ENCODE data around the gene CEP89.
"Not testable (repeated sequence)": the region's sequence is repeated elsewhere in the genome, so short reads cannot be mapped to it uniquely, and the experiment has no call there.

CEP89 gene

DNA sequence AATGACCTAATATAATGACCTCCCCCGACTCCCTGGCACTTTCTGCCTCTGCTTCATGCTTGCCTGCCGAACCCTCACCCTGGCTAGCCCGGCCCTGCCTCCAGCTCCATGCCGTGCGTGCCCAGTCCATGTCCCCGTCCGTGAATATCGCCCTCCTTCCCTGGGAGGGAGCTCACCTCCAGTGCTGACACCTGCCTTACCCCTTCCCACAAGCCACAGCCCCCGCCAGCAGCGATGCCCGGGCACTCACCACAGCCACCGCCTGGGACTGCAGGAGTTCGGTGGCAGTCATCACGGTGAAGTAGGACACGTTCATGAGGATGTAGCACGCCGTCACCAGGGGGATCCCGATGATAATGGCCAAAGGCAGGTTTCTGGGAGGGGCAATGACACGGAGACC is 112.2 kb downstream of the CEP89 start:
- DNase-seq (ENCODE audit: low read depth): no peak
- H3K4me3 ChIP-seq (replicated peaks; ENCODE audit: low read depth, low read length): no peak overlapping the region
- TF ChIP-seq, protein P1, sequence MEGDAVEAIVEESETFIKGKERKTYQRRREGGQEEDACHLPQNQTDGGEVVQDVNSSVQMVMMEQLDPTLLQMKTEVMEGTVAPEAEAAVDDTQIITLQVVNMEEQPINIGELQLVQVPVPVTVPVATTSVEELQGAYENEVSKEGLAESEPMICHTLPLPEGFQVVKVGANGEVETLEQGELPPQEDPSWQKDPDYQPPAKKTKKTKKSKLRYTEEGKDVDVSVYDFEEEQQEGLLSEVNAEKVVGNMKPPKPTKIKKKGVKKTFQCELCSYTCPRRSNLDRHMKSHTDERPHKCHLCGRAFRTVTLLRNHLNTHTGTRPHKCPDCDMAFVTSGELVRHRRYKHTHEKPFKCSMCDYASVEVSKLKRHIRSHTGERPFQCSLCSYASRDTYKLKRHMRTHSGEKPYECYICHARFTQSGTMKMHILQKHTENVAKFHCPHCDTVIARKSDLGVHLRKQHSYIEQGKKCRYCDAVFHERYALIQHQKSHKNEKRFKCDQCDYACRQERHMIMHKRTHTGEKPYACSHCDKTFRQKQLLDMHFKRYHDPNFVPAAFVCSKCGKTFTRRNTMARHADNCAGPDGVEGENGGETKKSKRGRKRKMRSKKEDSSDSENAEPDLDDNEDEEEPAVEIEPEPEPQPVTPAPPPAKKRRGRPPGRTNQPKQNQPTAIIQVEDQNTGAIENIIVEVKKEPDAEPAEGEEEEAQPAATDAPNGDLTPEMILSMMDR (IDR thresholded peaks at IDR 0.05; ENCODE audit: low read length, missing control alignments): no peak

DNA sequence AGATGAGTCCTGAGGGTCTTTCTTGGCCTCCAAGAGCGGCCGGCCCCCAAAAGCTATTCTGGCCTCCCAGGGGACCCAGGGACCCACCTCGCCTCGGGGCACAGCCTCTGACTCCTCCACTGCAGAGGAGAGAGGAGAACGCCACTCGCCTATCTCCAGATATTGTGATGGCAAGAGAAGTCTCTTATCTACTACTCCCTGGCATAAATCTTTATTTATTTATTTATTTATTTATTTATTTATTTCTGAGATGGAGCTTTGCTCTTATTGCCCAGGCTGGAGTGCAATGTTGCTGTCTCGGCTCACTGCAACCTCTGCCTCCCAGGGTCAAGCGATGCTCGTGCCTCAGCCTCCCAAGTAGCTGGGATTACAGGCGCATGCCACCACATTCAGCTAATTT is 113.2 kb downstream of the CEP89 start:
- H3K4me3 ChIP-seq (replicated peaks; ENCODE audit: low read depth, low read length): no peak overlapping the region
- no peak for DNase-seq (ENCODE audit: low read depth)
- TF ChIP-seq, protein P1 (IDR thresholded peaks at IDR 0.05; ENCODE audit: low read length, missing control alignments): no peak

DNA sequence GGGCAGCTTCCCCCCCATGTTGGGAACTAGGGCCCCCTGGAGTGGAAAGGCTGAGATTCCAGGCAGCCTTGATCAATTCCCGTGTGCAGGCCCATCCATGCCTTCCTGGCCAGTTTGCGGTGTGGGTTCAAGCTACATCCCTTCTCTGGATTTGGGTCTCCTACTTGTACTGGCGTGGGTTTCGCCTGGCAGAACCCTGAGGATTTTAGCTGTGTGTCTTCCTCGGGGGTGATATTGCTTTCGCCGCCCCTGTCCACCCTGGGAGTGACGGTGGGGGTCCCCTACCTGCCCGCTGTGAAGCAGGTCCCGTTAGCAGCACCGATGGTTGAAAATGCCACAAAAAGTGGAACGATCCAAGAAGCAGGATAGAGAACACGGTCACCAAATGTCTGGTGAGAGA is 113.6 kb downstream of the CEP89 start:
- DNase-seq (ENCODE audit: low read depth): no peak
- TF ChIP-seq, protein P1 (IDR thresholded peaks at IDR 0.05; ENCODE audit: low read length, missing control alignments): no peak
- no peak overlapping the region for H3K4me3 ChIP-seq (replicated peaks; ENCODE audit: low read depth, low read length)

DNA sequence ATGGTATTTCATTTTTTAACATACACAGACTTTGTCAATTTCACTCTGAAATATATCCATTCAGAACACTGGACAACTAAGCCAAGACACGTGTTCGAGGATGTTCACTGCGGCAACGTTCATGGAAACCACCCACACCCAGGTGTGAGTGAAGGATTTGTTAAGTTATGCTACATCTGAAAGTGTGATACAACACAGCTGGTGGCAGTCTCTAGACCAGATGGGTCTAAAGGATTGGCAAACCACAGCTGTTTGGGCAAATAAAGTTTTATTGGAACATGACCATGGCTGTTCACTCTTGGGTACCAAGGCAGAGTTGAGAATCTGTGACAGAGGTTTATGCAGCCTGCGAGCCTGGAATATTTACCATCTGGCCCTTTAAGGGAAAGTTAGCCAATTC is 114.2 kb downstream of the CEP89 start:
- DNase-seq (ENCODE audit: low read depth): no peak
- TF ChIP-seq, protein P1 (IDR thresholded peaks at IDR 0.05; ENCODE audit: low read length, missing control alignments): no peak
- H3K4me3 ChIP-seq (replicated peaks; ENCODE audit: low read depth, low read length): no peak overlapping the region

DNA sequence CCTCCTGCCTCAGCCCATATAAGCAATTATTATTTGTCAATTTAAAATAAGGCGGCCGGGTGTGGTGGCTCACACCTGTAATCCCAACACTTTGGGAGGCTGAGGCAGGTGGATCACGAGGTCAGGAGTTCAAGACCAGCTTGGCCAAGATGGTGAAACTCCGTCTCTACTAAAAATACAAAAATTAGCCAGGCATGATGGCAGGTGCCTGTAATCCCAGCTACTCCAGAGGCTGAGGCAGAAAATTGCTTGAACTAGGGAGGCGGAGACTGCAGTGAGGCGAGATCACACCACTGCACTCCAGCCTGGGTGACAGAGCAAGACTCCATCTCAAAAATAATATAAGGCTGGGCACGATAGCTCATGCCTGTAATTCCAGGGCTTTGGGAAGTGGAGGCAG is 114.9 kb downstream of the CEP89 start:
- DNase-seq (ENCODE audit: low read depth); H3K4me3 ChIP-seq (replicated peaks; ENCODE audit: low read depth, low read length): not testable (repeated sequence)

DNA sequence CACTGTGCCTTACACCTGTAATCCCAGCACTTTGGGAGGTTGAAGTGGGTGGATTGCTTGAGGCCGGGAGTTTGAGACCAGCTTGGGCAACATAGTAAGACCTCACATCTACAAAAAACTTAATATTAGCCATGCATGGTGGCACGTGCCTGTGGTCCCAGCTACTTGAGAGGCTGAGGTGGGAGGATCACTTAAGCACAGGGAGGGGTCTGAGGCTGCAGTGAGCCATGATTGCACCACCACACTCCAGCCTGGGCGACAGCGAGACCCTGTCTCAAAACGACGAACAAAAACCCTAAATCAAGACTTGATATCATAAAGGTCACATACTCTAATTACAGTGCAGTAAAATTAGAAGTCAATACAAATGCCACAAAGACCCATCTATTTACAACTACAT is 119.5 kb downstream of the CEP89 start:
- no peak overlapping the region for H3K4me3 ChIP-seq (replicated peaks; ENCODE audit: low read depth, low read length)
- DNase-seq (ENCODE audit: low read depth): no peak
- TF ChIP-seq, protein P1 (IDR thresholded peaks at IDR 0.05; ENCODE audit: low read length, missing control alignments): no peak

DNA sequence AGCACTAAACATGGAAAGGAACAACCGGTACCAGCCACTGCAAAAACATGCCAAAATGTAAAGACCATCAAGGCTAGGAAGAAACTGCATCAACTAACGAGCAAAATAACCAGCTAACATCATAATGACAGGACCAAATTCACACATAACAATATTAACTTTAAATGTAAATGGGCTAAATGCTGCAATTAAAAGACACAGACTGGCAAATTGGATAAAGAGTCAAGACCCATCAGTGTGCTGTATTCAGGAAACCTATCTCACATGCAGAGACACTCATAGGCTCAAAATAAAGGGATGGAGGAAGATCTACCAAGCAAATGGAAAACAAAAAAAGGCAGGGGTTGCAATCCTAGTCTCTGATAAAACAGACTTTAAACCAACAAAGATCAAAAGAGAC is 123.7 kb downstream of the CEP89 start:
- DNase-seq (ENCODE audit: low read depth); H3K4me3 ChIP-seq (replicated peaks; ENCODE audit: low read depth, low read length): not testable (repeated sequence)

DNA sequence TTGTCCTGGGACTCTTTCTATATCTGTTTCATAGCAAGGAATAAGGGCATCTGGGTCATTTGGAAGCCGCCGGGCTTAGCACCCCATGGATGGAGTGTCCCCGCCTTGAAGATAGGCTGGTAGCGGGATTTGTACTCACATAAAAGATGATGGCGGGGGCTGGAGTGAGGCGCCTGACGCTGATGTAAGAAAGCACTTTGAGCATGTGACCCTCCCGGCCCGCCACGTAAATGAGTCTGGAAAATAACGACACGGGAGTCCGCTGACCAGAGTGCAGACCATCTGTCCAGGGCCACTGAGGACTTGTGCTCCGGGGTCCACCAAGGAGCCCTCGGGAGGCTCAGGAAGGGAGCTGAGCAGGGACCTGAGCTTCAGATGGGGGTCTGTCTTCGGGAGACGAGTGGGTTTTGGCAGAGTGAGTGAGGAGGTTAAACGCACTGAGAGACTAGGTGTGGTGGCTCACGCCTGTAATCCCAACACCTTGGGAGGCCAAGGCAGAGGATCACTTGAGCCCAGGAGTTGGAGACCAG is 128.0 kb downstream of the CEP89 start:
- H3K4me3 ChIP-seq (replicated peaks; ENCODE audit: low read depth, low read length): no peak overlapping the region
- TF ChIP-seq, protein P1 (IDR thresholded peaks at IDR 0.05; ENCODE audit: low read length, missing control alignments): no peak
- no peak for DNase-seq (ENCODE audit: low read depth)

All from fibroblast of pulmonary artery (primary cell).